NT2/D1 (cell line): ENCODE data around the gene ERBB4.

ENCODE experiments used
- SUZ12 ChIP-seq: IDR thresholded peaks from 2 replicates; pipeline ENCODE4 v1.6.1; 2011; ENCODE audit not compliant: insufficient read length, insufficient read depth; ENCODE audit errors: extremely low read depth
- YY1 ChIP-seq: IDR thresholded peaks from 2 replicates; pipeline ENCODE4 v1.6.1; 2011; ENCODE audit not compliant: insufficient read length, insufficient read depth
- ZNF274 ChIP-seq: IDR thresholded peaks from 2 replicates; pipeline ENCODE4 v1.6.1; 2011; ENCODE audit warnings: mild to moderate bottlenecking, low read depth, low read length

DNA sequence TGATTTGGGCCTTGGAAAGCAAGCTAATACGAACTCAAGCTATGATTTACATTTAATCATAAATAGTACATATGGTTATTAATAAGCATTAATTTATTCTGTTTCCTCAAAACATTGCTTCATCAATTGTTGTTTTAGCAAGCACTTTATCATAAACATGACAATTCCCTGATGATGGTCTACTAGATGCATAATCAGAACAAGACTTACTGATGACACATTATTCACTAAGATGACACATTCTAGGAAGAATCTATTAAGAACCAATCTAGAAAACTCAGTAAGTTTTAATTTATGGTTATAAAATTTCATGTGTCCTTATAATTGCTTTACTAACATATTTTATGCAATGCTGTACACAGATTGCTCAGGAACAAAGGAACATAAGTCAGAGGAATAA lies 815.2 kb downstream of the ERBB4 start:
- TF ChIP-seq YY1 (no peak), ZNF274 (no peak), SUZ12 (no peak)
